Breast epithelium (tissue), 3 donors: ENCODE results near the gene ATP13A1.

Source experiments
- POLR2A ChIP-seq: fragments of 450-650 bp; IDR thresholded peaks from one replicate; pipeline ENCODE4 v1.6.1; 2016; ENCODE audit warnings: antibody characterized with exemption, mild to moderate bottlenecking, moderate library complexity
- TF ChIP-seq, protein P1 (sequence below), 3 donors: fragments of 450-650 bp; IDR thresholded peaks; one replicate each; pipeline ENCODE4 v1.5.1; 2016 to 2017; ENCODE audit warnings: antibody characterized with exemption in 3 of 3, mild to moderate bottlenecking in 3 of 3, moderate library complexity in 3 of 3

DNA sequence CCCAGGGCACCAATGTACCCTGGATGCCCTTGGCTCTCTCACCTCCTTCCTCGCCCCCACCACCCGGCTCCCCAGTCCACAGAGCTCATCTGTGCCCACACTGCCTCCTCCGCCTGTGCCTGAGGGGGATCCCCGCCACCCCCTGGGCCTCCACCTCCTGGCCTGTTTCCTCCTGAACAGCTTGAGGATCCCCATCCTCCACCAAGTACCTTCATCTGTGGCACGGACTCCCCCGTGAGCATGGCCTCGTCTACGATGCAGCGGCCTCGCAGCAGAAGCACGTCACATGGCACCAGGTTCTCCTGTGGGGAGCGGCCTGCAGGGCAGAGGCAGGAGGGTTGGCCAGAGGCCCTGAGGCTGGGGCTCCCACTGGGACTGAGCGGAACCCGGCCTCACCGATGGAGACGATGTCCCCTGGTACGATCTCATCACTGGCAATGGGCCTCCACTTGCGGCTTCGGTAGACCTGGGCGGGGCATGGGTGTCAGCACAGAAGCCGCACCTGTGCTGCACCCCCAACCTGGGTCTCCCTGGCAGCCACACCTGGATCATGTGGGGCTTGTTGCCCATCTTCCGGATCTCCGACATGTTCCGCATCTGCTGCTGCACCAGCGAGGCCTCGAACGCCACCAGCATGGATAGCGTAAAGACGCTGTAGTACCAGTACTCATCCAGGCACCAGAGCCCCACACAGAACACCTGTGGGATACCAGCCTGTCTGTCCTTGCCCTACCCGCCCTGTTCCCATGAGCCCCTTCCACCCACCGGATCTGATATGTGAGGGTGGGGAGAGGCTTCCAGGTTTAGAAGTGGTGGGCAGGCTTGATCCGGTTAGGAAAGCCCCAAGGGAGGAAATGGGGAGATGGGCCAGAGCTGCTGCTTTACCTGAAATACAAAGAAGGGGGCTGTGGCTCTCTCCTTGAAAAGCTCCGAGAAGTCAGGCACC is 6.8 kb downstream of the ATP13A1 start:
- TF ChIP-seq, protein P1, sequence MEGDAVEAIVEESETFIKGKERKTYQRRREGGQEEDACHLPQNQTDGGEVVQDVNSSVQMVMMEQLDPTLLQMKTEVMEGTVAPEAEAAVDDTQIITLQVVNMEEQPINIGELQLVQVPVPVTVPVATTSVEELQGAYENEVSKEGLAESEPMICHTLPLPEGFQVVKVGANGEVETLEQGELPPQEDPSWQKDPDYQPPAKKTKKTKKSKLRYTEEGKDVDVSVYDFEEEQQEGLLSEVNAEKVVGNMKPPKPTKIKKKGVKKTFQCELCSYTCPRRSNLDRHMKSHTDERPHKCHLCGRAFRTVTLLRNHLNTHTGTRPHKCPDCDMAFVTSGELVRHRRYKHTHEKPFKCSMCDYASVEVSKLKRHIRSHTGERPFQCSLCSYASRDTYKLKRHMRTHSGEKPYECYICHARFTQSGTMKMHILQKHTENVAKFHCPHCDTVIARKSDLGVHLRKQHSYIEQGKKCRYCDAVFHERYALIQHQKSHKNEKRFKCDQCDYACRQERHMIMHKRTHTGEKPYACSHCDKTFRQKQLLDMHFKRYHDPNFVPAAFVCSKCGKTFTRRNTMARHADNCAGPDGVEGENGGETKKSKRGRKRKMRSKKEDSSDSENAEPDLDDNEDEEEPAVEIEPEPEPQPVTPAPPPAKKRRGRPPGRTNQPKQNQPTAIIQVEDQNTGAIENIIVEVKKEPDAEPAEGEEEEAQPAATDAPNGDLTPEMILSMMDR (IDR thresholded peaks at IDR 0.05) = no peak
- TF ChIP-seq POLR2A = no peak
